Vagina (tissue), 2 donors: ENCODE results near the gene DOCK4. TPM values are rescaled to one million over a fixed set of nuclear protein-coding genes. Genes with fewer than 3 reads are reported as not detected.

Experiments used
- DNase-seq, 2 donors: peaks; one replicate each; pipeline ENCODE4 v3.0.0-alpha.2; 2017; ENCODE audit errors: extremely low spot score in 2 of 2
- H3K27ac ChIP-seq: fragments of 200-600 bp; sonication (generic); one replicate; pipeline ENCODE4 v1.5.1; 2019
- H3K27me3 ChIP-seq: fragments of 200-600 bp; sonication (generic); one replicate; pipeline ENCODE4 v1.5.1; 2019
- H3K36me3 ChIP-seq, 2 donors: fragments of 200-600 bp; sonication (generic); one replicate each; pipeline ENCODE4 v1.5.1; 2017 to 2019
- H3K4me1 ChIP-seq: fragments of 200-600 bp; sonication (generic); one replicate; pipeline ENCODE4 v1.5.1; 2019
- H3K4me3 ChIP-seq, 2 donors: fragments of 200-600 bp; sonication (generic); 1 replicate in 1 of 2; 2 replicates in 1 of 2; pipeline ENCODE4 v1.5.1; 2016 to 2019
- H3K9me3 ChIP-seq: fragments of 200-600 bp; sonication (generic); one replicate; pipeline ENCODE4 v1.5.1; 2019
- CTCF ChIP-seq, 3 experiments: fragments of 450-650 bp in 2 of 3; fragments of 200-600 bp in 1 of 3; sonication (generic) in 1 of 3; IDR thresholded peaks; one replicate each; pipeline ENCODE4 v1.5.1; 2017 to 2019; ENCODE audit warnings: antibody characterized with exemption in 3 of 3, mild to moderate bottlenecking in 2 of 3, moderate library complexity in 2 of 3
- POLR2A ChIP-seq, 2 donors: fragments of 450-650 bp; IDR thresholded peaks; one replicate each; pipeline ENCODE4 v1.6.1; 2017; ENCODE audit warnings: antibody characterized with exemption in 2 of 2, mild to moderate bottlenecking in 2 of 2, moderate library complexity in 2 of 2
- POLR2AphosphoS5 ChIP-seq, 2 donors: sonication (generic); formaldehyde crosslinking; IDR thresholded peaks; one replicate each; pipeline ENCODE4 v1.9.0; 2017; ENCODE audit warnings: antibody characterized with exemption in 2 of 2, mild to moderate bottlenecking in 2 of 2, low read depth in 1 of 2; ENCODE audit not compliant: insufficient read depth in 1 of 2
- intact Hi-C: fragments of 100-400 bp; cut with DNase I; formaldehyde crosslinking; loops from one replicate; pipeline ENCODE4 v1.15.1; 2023
- total RNA-seq: library from RNA; depleted of rRNA; stranded (reverse); fragments of >200 nt; gene quantifications from one replicate; pipeline ENCODE4 v1.2.3, GENCODE V29; 2016

The DOCK4 gene
- total RNA-seq, 1 donor from 2014 or later, result 40.3 TPM

GRCh38 chr7:112073530-112073929, 132.7 kb downstream of the DOCK4 start:
- Histone ChIP-seq H3K4me1 (peaks cover 5% of the 10 kb centered on the region), H3K27ac (no peak overlapping the region), H3K27me3 (no peaks in the 10 kb centered on the region), H3K36me3 (no peaks in the 10 kb centered on the region), H3K4me3 (no peak overlapping the region), H3K9me3 (no peaks in the 10 kb centered on the region)
- TF ChIP-seq POLR2A (IDR thresholded peaks at IDR 0.05) (no peak), CTCF (IDR thresholded peaks at IDR 0.05) (no peak), POLR2AphosphoS5 (IDR thresholded peaks at IDR 0.05; ENCODE audit: insufficient read depth in 1 of 2, low read depth in 1 of 2) (no peak)
- no peak for DNase-seq
- intact Hi-C loops, result no loop called here

GRCh38 chr7:112072541-112073245, 133.5 kb downstream of the DOCK4 start:
- intact Hi-C loops, result no loop called here
- H3K36me3 ChIP-seq, result no peaks in the 10 kb centered on the region
- H3K27ac ChIP-seq, result no peak overlapping the region
- no peak for TF ChIP-seq CTCF (IDR thresholded peaks at IDR 0.05)
- TF ChIP-seq POLR2AphosphoS5 (IDR thresholded peaks at IDR 0.05; ENCODE audit: insufficient read depth in 1 of 2, low read depth in 1 of 2), result no peak
- no peak for TF ChIP-seq POLR2A (IDR thresholded peaks at IDR 0.05)
- H3K4me1 ChIP-seq, result peaks cover 5% of the 10 kb centered on the region
- H3K27me3 ChIP-seq, result no peaks in the 10 kb centered on the region
- H3K4me3 ChIP-seq, result no peak overlapping the region
- H3K9me3 ChIP-seq, result no peaks in the 10 kb centered on the region
- DNase-seq, result no peak

- no peak overlapping the region for H3K4me3 ChIP-seq
- no peak overlapping the region for H3K27ac ChIP-seq
- no peaks in the 10 kb centered on the region for H3K27me3 ChIP-seq
- H3K36me3 ChIP-seq, result no peaks in the 10 kb centered on the region
- DNase-seq, result no peak
- intact Hi-C loops, result no loop called here
- no peaks in the 10 kb centered on the region for H3K9me3 ChIP-seq
- peaks cover 5% of the 10 kb centered on the region for H3K4me1 ChIP-seq
- no peak for TF ChIP-seq POLR2AphosphoS5 (IDR thresholded peaks at IDR 0.05; ENCODE audit: insufficient read depth in 1 of 2, low read depth in 1 of 2)
- TF ChIP-seq POLR2A (IDR thresholded peaks at IDR 0.05), result no peak
- no peak for TF ChIP-seq CTCF (IDR thresholded peaks at IDR 0.05)
Observed at GRCh38 chr7:112071856-112072255, 134.3 kb downstream of the DOCK4 start.

- Histone ChIP-seq H3K27ac (no peak overlapping the region), H3K9me3 (no peaks in the 10 kb centered on the region), H3K36me3 (no peaks in the 10 kb centered on the region), H3K4me1 (peaks cover 5% of the 10 kb centered on the region), H3K27me3 (no peaks in the 10 kb centered on the region), H3K4me3 (no peak overlapping the region)
- no peak for TF ChIP-seq POLR2AphosphoS5 (IDR thresholded peaks at IDR 0.05; ENCODE audit: insufficient read depth in 1 of 2, low read depth in 1 of 2)
- TF ChIP-seq CTCF (IDR thresholded peaks at IDR 0.05), result no peak
- no peak for TF ChIP-seq POLR2A (IDR thresholded peaks at IDR 0.05)
- DNase-seq, result no peak
- intact Hi-C loops, result no loop called here
Observed at GRCh38 chr7:112070674-112071256, 135.4 kb downstream of the DOCK4 start.

GRCh38 chr7:112069879-112070321, 136.3 kb downstream of the DOCK4 start:
- H3K4me3 ChIP-seq, result no peak overlapping the region
- H3K36me3 ChIP-seq, result no peaks in the 10 kb centered on the region
- TF ChIP-seq POLR2A (IDR thresholded peaks at IDR 0.05) (no peak), CTCF (IDR thresholded peaks at IDR 0.05) (no peak), POLR2AphosphoS5 (IDR thresholded peaks at IDR 0.05; ENCODE audit: insufficient read depth in 1 of 2, low read depth in 1 of 2) (no peak)
- intact Hi-C loops, result no loop called here
- no peak overlapping the region for H3K27ac ChIP-seq
- no peak for DNase-seq
- no peaks in the 10 kb centered on the region for H3K9me3 ChIP-seq
- H3K27me3 ChIP-seq, result no peaks in the 10 kb centered on the region
- H3K4me1 ChIP-seq, result peaks cover 5% of the 10 kb centered on the region
